GM23248 (cell line): Measurements from ENCODE around the gene CD300LD. TPM values are rescaled to one million over a fixed set of nuclear protein-coding genes. Genes with fewer than 3 reads are reported as not detected.

Source experiments
- DNase-seq: peaks from one replicate; pipeline ENCODE4 v3.0.0-alpha.2; 2015
- H2AFZ ChIP-seq: fragments of 200-600 bp; sonication (generic); 2 replicates; pipeline ENCODE4 v1.6.1; 2016; ENCODE audit warnings: antibody characterized with exemption
- H3F3A ChIP-seq: fragments of 200-600 bp; sonication (generic); 2 replicates; pipeline ENCODE4 v1.6.1; 2016; ENCODE audit warnings: mild to moderate bottlenecking, antibody characterized with exemption, mixed run types; ENCODE audit not compliant: insufficient read depth
- H3K27ac ChIP-seq: fragments of 200-600 bp; sonication (generic); 2 replicates; pipeline ENCODE4 v1.5.1; 2016; ENCODE audit warnings: mild to moderate bottlenecking
- H3K27me3 ChIP-seq: fragments of 200-600 bp; sonication (generic); replicated peaks from 2 replicates; pipeline ENCODE4 v1.6.1; 2016; ENCODE audit warnings: mild to moderate bottlenecking; ENCODE audit not compliant: insufficient read depth
- H3K36me3 ChIP-seq: fragments of 200-600 bp; sonication (generic); 2 replicates; pipeline ENCODE4 v1.6.1; 2016; ENCODE audit warnings: low read depth, mild to moderate bottlenecking
- H3K4me1 ChIP-seq: fragments of 200-600 bp; sonication (generic); 2 replicates; pipeline ENCODE4 v1.6.1; 2016; ENCODE audit warnings: mild to moderate bottlenecking; ENCODE audit not compliant: insufficient read depth
- H3K4me2 ChIP-seq: fragments of 200-600 bp; sonication (generic); one replicate; pipeline ENCODE4 v1.6.1; 2016; ENCODE audit warnings: mild to moderate bottlenecking; ENCODE audit not compliant: unreplicated experiment
- H3K4me3 ChIP-seq: fragments of 200-600 bp; sonication (generic); 2 replicates; pipeline ENCODE4 v1.5.1; 2016; ENCODE audit warnings: mild to moderate bottlenecking
- H3K79me2 ChIP-seq: fragments of 200-600 bp; sonication (generic); 2 replicates; pipeline ENCODE4 v1.6.1; 2016; ENCODE audit warnings: mild to moderate bottlenecking; ENCODE audit not compliant: insufficient read depth
- H3K9ac ChIP-seq: fragments of 200-600 bp; sonication (generic); 2 replicates; pipeline ENCODE4 v1.6.1; 2016; ENCODE audit warnings: mild to moderate bottlenecking
- H3K9me2 ChIP-seq: fragments of 200-600 bp; sonication (generic); 2 replicates; pipeline ENCODE4 v1.6.1; 2016; ENCODE audit warnings: mixed run types, mild to moderate bottlenecking, moderate library complexity; ENCODE audit not compliant: insufficient read depth
- H3K9me3 ChIP-seq: fragments of 200-600 bp; sonication (generic); one replicate; pipeline ENCODE4 v1.6.1; 2017; ENCODE audit warnings: low read depth
- H4K20me1 ChIP-seq: fragments of 200-600 bp; sonication (generic); 2 replicates; pipeline ENCODE4 v1.6.0; 2016; ENCODE audit not compliant: insufficient read depth
- EZH2 ChIP-seq: fragments of 200-600 bp; sonication (generic); IDR thresholded peaks from 2 replicates; pipeline ENCODE4 v1.6.1; 2018; ENCODE audit warnings: antibody characterized with exemption, mild to moderate bottlenecking; ENCODE audit not compliant: insufficient read depth, poor library complexity, severe bottlenecking
- EZH2phosphoT487 ChIP-seq: fragments of 200-600 bp; sonication (generic); IDR thresholded peaks from 2 replicates; pipeline ENCODE4 v1.6.1; 2018; ENCODE audit warnings: antibody characterized with exemption, moderate library complexity, mild to moderate bottlenecking, low read depth; ENCODE audit not compliant: insufficient read depth
- WGBS, 2 experiments: methylation state at CpG; one replicate each; pipeline ENCODE4 v1.1.6; 2015 to 2017; ENCODE audit warnings: low lambda C conversion rate in 2 of 2, low coverage in 1 of 2; ENCODE audit errors: missing lambda C conversion rate in 2 of 2; 5-methylcytosine and 5-hydroxymethylcytosine counted together
- in situ Hi-C: fragments of 300-500 bp; cut with MboI; formaldehyde crosslinking; loops from 2 replicates; pipeline ENCODE4 v1.15.0; 2020
- polyA plus RNA-seq: library from polyadenylated mRNA; unstranded; fragments of >200 nt; fragmentation: Nextera tagmentation; extraction: Ambion mirVana; gene quantifications from 2 replicates; pipeline ENCODE4 v1.2.1, GENCODE V29; 2016
- total RNA-seq: library from RNA; depleted of rRNA; stranded (reverse); fragments of >200 nt; shearing (Covaris generic); gene quantifications from 2 replicates; pipeline ENCODE4 v1.2.3, GENCODE V29; 2014

The CD300LD gene
- total and polyA plus RNA-seq, 2 experiments from 2014 or later: not detected

DNA sequence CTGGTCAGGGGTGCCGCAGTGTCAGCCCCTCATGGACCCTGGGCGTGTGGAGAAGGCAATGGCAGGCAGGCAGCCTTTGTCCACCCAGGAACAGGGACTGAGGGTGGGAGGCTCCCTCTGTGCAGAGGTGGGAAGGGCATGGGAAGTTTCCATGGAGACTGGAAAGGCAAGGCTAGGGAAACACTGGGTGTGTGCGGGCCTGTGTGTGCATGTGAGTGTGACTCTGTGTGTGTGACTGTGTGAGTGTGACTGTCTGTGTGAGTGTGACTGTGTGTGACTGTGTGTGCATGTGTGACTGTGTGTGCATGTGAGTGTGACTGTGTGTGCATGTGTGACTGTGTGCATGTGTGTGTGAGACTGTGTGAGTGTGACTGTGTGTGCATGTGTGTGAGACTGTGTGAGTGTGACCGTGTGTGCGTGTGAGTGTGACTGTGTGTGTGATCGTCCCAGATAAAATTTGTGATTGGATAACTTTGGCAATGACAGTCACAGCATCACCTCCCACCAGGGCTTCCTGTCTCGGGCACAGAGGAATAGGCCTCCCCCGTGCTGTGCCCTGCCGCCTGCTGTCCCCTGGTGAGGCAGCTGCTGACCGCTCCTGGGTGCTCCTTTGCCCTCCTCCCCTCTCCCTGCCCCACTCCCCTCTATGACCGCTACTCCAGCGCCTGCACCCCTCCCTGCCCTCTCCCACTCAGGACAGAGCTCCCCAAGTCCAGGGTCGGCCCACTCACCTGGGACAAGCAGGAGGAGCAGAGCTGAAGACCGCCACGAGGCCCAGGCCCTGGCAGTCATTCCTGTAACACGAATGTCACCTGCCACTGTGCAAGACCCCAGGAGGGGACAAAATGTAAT is 46.9 kb downstream of the CD300LD start:
- H3K27ac ChIP-seq: no peak overlapping the region
- no peak for TF ChIP-seq EZH2phosphoT487
- TF ChIP-seq EZH2: no peak
- no peaks in the 10 kb centered on the region for H3K36me3 ChIP-seq
- no peaks in the 10 kb centered on the region for H4K20me1 ChIP-seq
- H3K9me3 ChIP-seq: no peaks in the 10 kb centered on the region
- 68 to 72% methylated on average over 13 to 16 of the region's 16 CpGs for WGBS, 2 experiments
- H3K27me3 ChIP-seq: no peaks in the 10 kb centered on the region
- in situ Hi-C loops: no loop called here
- H3K4me3 ChIP-seq: no peak overlapping the region
- DNase-seq: no peak
- H3K9me2 ChIP-seq: no peaks in the 10 kb centered on the region
- no peaks in the 10 kb centered on the region for H3K79me2 ChIP-seq
- no peaks in the 10 kb centered on the region for H3F3A ChIP-seq
- H3K9ac ChIP-seq: no peak overlapping the region
- H2AFZ ChIP-seq: peak overlapping the region; percentile 50
- no peak overlapping the region for H3K4me2 ChIP-seq
- no peaks in the 10 kb centered on the region for H3K4me1 ChIP-seq

DNA sequence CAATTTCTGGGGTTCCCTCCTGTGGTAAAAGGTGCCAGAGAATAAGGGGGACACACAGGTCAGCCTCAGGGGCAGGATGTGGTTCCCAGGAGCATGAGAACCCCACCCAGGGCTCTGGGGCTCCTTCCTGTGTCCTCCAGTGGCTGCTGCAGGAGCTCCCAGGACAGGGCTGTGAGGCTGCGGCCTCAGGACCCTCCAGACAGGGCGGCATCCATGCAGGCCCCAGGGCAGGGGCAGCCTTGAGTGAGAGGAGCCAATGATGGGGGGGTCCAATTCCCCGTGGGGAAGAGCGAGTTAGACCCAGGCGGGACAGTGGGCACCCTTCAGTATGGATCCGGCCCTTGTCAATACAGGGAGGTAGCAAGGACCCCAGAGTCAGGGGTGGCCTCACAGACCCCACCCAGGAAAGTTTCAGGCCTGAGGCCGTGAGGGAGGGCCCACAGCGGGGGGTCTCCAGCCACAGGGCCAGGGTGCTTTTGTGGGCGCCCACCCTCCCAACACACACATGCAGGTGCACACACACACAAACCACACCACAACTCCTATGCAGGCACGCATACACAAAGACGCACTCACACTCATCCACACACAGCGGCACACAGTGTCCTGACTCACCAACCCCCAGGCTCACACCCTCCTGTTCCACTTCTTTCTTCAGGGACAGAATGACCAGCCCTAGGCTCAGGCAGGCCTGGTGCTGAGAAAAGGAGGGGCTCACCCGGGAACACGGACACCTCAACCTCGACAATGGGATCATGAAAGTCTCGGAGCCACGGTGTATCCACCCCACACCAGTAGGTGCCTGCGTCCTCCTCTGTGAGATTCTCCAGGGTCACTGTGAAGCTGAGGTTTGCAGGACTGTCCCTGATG is 48.0 kb downstream of the CD300LD start:
- 71 to 74% methylated on average over 16 to 18 of the region's 18 CpGs for WGBS, 2 experiments
- Histone ChIP-seq H3K27me3 (no peaks in the 10 kb centered on the region), H3K9me3 (no peaks in the 10 kb centered on the region), H4K20me1 (no peaks in the 10 kb centered on the region), H3K4me3 (no peak overlapping the region), H3K79me2 (no peaks in the 10 kb centered on the region), H3K36me3 (no peaks in the 10 kb centered on the region), H2AFZ (no peak overlapping the region), H3K27ac (no peak overlapping the region), H3K9me2 (no peaks in the 10 kb centered on the region), H3F3A (no peaks in the 10 kb centered on the region), H3K4me2 (no peak overlapping the region), H3K9ac (no peak overlapping the region), H3K4me1 (no peaks in the 10 kb centered on the region)
- DNase-seq: no peak
- in situ Hi-C loops: no loop called here
- TF ChIP-seq EZH2 (no peak), EZH2phosphoT487 (no peak)

DNA sequence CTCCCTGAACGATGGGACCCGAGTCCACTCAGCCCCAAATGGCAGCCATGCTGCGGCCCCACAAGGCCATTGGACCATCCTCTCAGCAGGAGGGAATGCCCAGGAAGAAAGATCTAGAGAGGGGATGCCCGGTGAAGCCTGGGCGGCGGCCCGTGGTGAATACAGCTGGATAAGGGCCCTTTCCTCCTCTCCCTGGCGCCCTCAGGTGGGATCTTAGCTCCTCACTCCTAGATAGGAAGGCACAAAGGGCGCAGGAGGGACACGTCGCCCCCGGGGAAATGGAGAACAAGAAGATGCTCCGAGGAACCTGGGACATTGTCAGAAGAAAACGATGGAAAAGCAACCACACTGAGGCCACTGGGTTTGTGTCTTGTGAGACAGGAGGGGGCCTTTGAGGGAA is 48.7 kb downstream of the CD300LD start:
- no peak overlapping the region for H2AFZ ChIP-seq
- no peak for DNase-seq
- no peaks in the 10 kb centered on the region for H3K36me3 ChIP-seq
- no peaks in the 10 kb centered on the region for H3K27me3 ChIP-seq
- no peaks in the 10 kb centered on the region for H3F3A ChIP-seq
- in situ Hi-C loops: no loop called here
- no peaks in the 10 kb centered on the region for H3K79me2 ChIP-seq
- no peak overlapping the region for H3K27ac ChIP-seq
- TF ChIP-seq EZH2phosphoT487: no peak
- no peak for TF ChIP-seq EZH2
- H3K9me2 ChIP-seq: no peaks in the 10 kb centered on the region
- H3K9ac ChIP-seq: no peak overlapping the region
- no peak overlapping the region for H3K4me2 ChIP-seq
- H4K20me1 ChIP-seq: no peaks in the 10 kb centered on the region
- H3K4me1 ChIP-seq: no peaks in the 10 kb centered on the region
- no peaks in the 10 kb centered on the region for H3K9me3 ChIP-seq
- H3K4me3 ChIP-seq: no peak overlapping the region
- WGBS, 2 experiments: 58 to 59% methylated on average over 14 of the region's 14 CpGs

DNA sequence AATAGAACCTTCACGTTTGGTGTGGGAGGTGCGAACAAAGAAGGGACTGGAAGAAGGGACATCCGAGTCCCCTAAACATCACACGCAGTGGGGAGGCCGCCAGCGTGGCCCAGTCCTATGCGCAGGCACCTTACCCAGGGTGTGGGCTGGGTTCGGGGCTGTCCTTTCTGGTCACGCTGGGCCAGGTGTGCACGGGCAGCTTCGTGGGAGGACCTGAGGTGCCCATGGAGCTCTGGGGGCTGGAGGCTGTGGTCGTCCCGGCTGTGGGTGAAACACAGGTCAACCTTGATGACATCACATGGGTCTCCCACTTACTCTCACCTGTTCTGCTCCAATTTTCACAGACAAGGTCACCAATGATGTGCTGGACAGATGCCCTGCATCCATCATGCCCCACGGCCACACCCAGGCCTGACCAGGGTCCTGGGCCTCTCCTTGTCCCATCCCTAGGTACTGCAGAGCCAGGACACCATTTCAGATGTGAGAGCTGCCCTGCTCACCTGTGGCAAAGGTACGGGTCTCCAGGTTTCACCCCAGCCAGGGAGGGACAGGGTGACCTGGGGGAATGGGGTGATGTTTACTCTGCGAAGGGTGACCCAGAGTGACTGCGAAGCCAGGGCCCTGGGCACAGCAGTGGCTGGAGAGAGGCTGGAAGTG is 49.2 kb downstream of the CD300LD start:
- in situ Hi-C loops: no loop called here
- H3K4me3 ChIP-seq: no peak overlapping the region
- no peak for DNase-seq
- H2AFZ ChIP-seq: no peak overlapping the region
- TF ChIP-seq EZH2 (no peak), EZH2phosphoT487 (no peak)
- no peaks in the 10 kb centered on the region for H4K20me1 ChIP-seq
- no peak overlapping the region for H3K27ac ChIP-seq
- H3F3A ChIP-seq: no peaks in the 10 kb centered on the region
- no peaks in the 10 kb centered on the region for H3K79me2 ChIP-seq
- H3K36me3 ChIP-seq: no peaks in the 10 kb centered on the region
- 74 to 76% methylated on average over 16 to 17 of the region's 17 CpGs for WGBS, 2 experiments
- H3K9ac ChIP-seq: no peak overlapping the region
- H3K4me2 ChIP-seq: no peak overlapping the region
- peaks cover 2% of the 10 kb centered on the region; the same call in 1 of the 2 replicates for H3K27me3 ChIP-seq
- H3K9me3 ChIP-seq: no peaks in the 10 kb centered on the region
- no peaks in the 10 kb centered on the region for H3K9me2 ChIP-seq
- no peaks in the 10 kb centered on the region for H3K4me1 ChIP-seq
